ENCODE results near the gene TFF3.

DNA sequence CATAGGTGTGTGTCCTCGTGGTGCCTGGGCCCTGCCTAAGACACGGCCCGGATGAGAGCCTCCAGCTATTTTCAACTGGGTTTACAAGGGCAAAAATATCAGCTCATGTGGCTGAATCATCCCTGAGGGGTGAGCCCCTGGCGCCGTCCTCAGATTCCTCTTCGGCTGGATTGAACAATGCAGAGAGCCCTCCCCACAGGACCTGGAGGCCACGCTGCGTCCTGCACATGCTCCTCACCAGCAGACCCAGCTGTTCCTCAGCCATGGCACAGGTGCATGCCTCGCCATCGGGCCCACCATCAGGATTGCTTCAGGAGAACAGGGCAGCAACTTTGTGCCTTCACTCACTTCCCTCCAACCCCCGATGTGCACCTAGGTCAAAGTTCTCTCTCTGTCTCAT, 35.3 kb downstream of the TFF3 start:
- TF ChIP-seq, protein P1, sequence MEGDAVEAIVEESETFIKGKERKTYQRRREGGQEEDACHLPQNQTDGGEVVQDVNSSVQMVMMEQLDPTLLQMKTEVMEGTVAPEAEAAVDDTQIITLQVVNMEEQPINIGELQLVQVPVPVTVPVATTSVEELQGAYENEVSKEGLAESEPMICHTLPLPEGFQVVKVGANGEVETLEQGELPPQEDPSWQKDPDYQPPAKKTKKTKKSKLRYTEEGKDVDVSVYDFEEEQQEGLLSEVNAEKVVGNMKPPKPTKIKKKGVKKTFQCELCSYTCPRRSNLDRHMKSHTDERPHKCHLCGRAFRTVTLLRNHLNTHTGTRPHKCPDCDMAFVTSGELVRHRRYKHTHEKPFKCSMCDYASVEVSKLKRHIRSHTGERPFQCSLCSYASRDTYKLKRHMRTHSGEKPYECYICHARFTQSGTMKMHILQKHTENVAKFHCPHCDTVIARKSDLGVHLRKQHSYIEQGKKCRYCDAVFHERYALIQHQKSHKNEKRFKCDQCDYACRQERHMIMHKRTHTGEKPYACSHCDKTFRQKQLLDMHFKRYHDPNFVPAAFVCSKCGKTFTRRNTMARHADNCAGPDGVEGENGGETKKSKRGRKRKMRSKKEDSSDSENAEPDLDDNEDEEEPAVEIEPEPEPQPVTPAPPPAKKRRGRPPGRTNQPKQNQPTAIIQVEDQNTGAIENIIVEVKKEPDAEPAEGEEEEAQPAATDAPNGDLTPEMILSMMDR (IDR thresholded peaks at IDR 0.05) = no peak
- TF ChIP-seq POLR2A (IDR thresholded peaks at IDR 0.05) = no peak

All from lower leg skin (tissue), 3 donors.